Mucosa of descending colon (tissue), 3 donors: Measurements from ENCODE around the gene CCDC9. TPM values are rescaled to one million over a fixed set of nuclear protein-coding genes. Genes with fewer than 3 reads are reported as not detected.
A peak's percentile ranks its signal among the peaks of the same experiment; 100 is the strongest.

ENCODE experiments used
- ATAC-seq: fragments of 200-7000 bp; cut with Tn5 transposase; one replicate; pipeline ENCODE4 v1.9.1; 2020; ENCODE audit warnings: mild to moderate bottlenecking, moderate library complexity
- DNase-seq, 3 donors: peaks; one replicate each; pipeline ENCODE4 v3.0.0-alpha.2; 2020
- H3K36me3 ChIP-seq: fragments of 200-600 bp; one replicate; pipeline ENCODE4 v1.8.0; 2021; ENCODE audit warnings: low read depth, mild to moderate bottlenecking
- H3K4me1 ChIP-seq: fragments of 200-600 bp; one replicate; pipeline ENCODE4 v1.8.0; 2021; ENCODE audit warnings: low read depth, mild to moderate bottlenecking
- H3K4me3 ChIP-seq: fragments of 200-600 bp; one replicate; pipeline ENCODE4 v1.8.0; 2021; ENCODE audit warnings: mild to moderate bottlenecking
- H3K9me3 ChIP-seq: fragments of 200-600 bp; one replicate; pipeline ENCODE4 v1.8.0; 2021; ENCODE audit warnings: mild to moderate bottlenecking
- intact Hi-C, 2 donors: fragments of 100-400 bp; cut with DNase I in 1 of 2; cut with micrococcal nuclease in 1 of 2; formaldehyde crosslinking; loops; one replicate each; pipeline versions ENCODE4 v1.11.0 to v1.11.1; 2022; cut with DNase I, micrococcal nuclease
- total RNA-seq, 3 donors: library from RNA; stranded (reverse); fragmentation: NEBNext Ultra II Directional in 2 of 3; extraction: Animal tissue kit (Norgen Biotek cat#: 25700) in 2 of 3; gene quantifications; one replicate each; pipeline versions ENCODE4 v1.2.1 to v1.2.4, GENCODE V29; 2021 to 2023
- TF ChIP-seq, protein P1 (sequence below): fragments of 200-600 bp; IDR thresholded peaks from one replicate; pipeline ENCODE4 v1.8.0; 2022; ENCODE audit warnings: antibody characterized with exemption, mild to moderate bottlenecking
- donor health status: DM: no; HTN: no; CAD: no; lungs with moderate emphysema.
- donor health status: DM: no; HTN: no; CAD: no.
- donor health status: DM: no; HTN: yes; CAD: no.

CCDC9 gene
- total RNA-seq, 3 donors from 2014 or later = 33.3 to 46.9 (median 38.7) TPM

DNA sequence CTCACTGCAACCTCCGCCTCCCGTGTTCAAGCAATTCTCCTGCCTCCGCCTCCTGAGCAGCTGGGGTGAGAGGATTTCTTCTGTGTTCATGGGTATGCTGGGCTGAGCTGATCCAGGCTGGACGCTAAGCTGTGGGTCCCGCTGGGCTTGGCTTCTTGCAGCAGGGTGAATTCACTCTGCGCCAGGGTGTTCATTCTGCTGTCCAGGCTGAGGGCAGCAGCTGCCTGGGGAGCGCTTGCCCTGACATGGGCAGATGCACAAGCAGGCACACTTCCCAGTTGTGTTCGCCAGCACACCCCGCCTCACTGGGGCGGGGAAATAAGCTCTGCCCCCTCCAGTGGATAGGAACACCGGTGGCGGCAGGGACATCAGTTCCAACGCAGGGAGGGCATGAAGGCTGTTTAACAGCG, 11.0 kb downstream of the CCDC9 start:
- TF ChIP-seq, protein P1, sequence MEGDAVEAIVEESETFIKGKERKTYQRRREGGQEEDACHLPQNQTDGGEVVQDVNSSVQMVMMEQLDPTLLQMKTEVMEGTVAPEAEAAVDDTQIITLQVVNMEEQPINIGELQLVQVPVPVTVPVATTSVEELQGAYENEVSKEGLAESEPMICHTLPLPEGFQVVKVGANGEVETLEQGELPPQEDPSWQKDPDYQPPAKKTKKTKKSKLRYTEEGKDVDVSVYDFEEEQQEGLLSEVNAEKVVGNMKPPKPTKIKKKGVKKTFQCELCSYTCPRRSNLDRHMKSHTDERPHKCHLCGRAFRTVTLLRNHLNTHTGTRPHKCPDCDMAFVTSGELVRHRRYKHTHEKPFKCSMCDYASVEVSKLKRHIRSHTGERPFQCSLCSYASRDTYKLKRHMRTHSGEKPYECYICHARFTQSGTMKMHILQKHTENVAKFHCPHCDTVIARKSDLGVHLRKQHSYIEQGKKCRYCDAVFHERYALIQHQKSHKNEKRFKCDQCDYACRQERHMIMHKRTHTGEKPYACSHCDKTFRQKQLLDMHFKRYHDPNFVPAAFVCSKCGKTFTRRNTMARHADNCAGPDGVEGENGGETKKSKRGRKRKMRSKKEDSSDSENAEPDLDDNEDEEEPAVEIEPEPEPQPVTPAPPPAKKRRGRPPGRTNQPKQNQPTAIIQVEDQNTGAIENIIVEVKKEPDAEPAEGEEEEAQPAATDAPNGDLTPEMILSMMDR = no peak

DNA sequence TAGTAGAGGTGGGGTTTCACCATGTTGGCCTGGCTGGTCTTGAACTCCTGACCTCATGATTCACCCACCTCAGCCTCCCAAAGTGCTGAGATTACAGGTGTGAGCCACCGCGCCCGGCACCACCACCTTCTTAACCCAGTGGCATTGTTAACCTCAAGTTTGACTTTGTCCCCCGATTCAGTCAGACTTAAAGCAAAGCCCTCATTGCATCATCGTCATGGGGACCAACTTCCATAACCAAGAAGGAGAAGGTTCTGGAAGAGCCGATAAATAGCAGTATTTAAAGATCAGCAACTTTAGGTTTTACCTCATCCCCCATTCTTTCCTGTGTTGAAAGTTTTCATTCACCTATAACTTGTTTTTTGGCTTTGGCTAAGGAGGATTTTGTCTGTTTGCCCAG, 11.7 kb downstream of the CCDC9 start:
- TF ChIP-seq, protein P1 = no peak
- ATAC-seq (no peak), DNase-seq (no peak)
- Histone ChIP-seq H3K36me3 (peaks cover 20% of the 10 kb centered on the region), H3K4me1 (peaks cover 5% of the 10 kb centered on the region), H3K9me3 (no peaks in the 10 kb centered on the region), H3K4me3 (no peak overlapping the region)
- intact Hi-C loops = no loop called here

More for the DNA sequence above, 11.0 kb downstream of the CCDC9 start:
- Histone ChIP-seq H3K4me3 (no peak overlapping the region), H3K9me3 (no peaks in the 10 kb centered on the region), H3K36me3 (peaks cover 20% of the 10 kb centered on the region), H3K4me1 (no peaks in the 10 kb centered on the region)
- no peak for DNase-seq
- intact Hi-C loops = no loop called here
- ATAC-seq = no peak

DNA sequence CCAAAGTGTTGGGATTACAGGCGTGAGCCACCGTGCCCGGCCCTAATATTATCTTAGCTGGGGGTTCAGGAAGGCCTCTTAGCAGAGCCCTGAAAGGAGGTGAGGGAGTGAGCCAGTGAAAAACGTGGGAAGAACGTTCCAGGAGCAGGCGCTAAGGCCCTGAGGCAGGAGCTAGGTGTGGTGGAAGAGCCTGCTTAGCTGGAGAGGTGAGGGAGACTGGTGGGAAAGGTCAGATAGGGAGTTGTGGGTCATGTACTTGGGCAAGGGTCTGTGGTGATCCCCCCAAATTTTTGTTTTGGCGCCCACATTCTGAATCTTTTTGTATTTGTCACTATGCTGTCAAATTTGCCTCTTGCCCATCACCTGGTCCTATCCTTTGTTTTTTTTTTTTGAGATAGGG, 13.3 kb downstream of the CCDC9 start:
- peaks cover 17% of the 10 kb centered on the region for H3K36me3 ChIP-seq
- TF ChIP-seq, protein P1 = no peak

DNA sequence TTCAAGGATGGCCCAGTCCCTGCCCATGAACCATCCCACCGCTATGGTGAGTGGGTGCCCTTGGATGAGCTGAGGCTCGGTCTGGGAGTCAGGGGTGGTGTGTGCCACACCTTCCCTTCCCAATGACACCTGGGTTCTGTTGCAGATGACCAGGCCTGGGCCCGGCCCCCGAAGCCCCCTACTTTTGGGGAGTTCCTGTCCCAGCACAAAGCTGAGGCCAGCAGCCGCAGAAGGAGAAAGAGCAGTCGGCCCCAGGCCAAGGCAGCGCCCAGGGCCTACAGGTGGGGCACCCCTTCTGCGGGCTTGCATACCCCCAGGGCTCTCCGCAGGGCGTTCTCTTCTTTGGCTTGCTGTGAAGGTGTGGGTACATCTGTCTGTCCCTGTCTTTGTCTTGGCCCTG, 14.1 kb downstream of the CCDC9 start:
- no peaks in the 10 kb centered on the region for H3K9me3 ChIP-seq
- ATAC-seq (no peak), DNase-seq (peak in 1 of 3 donors; percentile 51)
- TF ChIP-seq, protein P1 = no peak
- intact Hi-C loops = no loop called here
- H3K4me3 ChIP-seq = no peak overlapping the region
- peaks cover 10% of the 10 kb centered on the region for H3K36me3 ChIP-seq
- peaks cover 11% of the 10 kb centered on the region for H3K4me1 ChIP-seq

More for the DNA sequence above, 13.3 kb downstream of the CCDC9 start:
- intact Hi-C loops = no loop called here
- H3K9me3 ChIP-seq = no peaks in the 10 kb centered on the region
- peaks cover 5% of the 10 kb centered on the region for H3K4me1 ChIP-seq
- no peak for ATAC-seq
- H3K4me3 ChIP-seq = no peak overlapping the region
- DNase-seq = no peak

DNA sequence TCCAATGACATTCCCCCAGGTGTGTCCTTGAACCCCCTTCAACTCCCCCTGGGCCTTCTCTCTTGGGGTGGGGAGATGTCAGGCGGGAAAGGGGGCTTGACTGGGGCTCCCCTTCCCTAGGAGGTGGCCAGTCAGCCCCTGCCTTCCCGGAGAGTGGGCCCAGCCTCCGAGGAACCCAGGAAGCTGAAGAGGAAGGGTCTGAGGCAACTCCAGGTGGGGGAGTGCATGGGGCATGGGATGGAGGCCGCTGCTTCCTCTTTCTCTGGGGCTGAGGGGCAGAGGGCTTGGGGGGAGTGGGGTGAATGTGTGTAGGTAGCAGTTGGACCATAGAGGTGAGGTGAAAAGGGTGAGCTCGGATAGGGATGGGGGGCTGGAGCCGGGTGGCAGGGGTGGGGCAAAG, 15.6 kb downstream of the CCDC9 start:
- peaks cover under 1% of the 10 kb centered on the region for H3K36me3 ChIP-seq
- intact Hi-C loops = no loop called here

More for the DNA sequence above, 15.6 kb downstream of the CCDC9 start:
- ATAC-seq = no peak
- H3K4me3 ChIP-seq = no peak overlapping the region
- H3K9me3 ChIP-seq = no peaks in the 10 kb centered on the region
- TF ChIP-seq, protein P1 = no peak
- peaks cover 12% of the 10 kb centered on the region for H3K4me1 ChIP-seq
- peak in 1 of 3 donors; percentile 58 for DNase-seq
